Suppressor macrophage treated with lipopolysaccharide for 1 hour (primary cell): ENCODE data around the gene GASK1B.
A peak's percentile ranks its signal among the peaks of the same experiment; 100 is the strongest.

Source experiments
- DNase-seq, 3 donors: peaks; one replicate each; pipeline ENCODE4 v3.0.0-alpha.2; 2020 to 2022

GASK1B gene

GRCh38 chr4:158134222-158134621 lies 38.6 kb downstream of the GASK1B start:
- no peak for DNase-seq

GRCh38 chr4:158133551-158133950 lies 39.3 kb downstream of the GASK1B start:
- DNase-seq: no peak

GRCh38 chr4:158131027-158131426 lies 41.8 kb downstream of the GASK1B start:
- DNase-seq: no peak

GRCh38 chr4:158130204-158130603 lies 42.6 kb downstream of the GASK1B start:
- DNase-seq: no peak

GRCh38 chr4:158129694-158130093 lies 43.1 kb downstream of the GASK1B start:
- DNase-seq: peak; percentile 22 to 48 (median 45)

- no peak for DNase-seq
Measured at GRCh38 chr4:158128540-158128939, 44.3 kb downstream of the GASK1B start.

- DNase-seq: no peak
Measured at GRCh38 chr4:158125310-158125709, 47.5 kb downstream of the GASK1B start.
